HepG2 (cell line): ENCODE results near the gene ANKS4B. TPM values are rescaled to one million over a fixed set of nuclear protein-coding genes. Genes with fewer than 3 reads are reported as not detected.

Experiments
- ARID4A ChIP-seq: sonication (generic); formaldehyde crosslinking; IDR thresholded peaks from 2 replicates; pipeline ENCODE4 v1.5.0; 2020; ENCODE audit warnings: mild to moderate bottlenecking, missing genetic modification reagents, borderline replicate concordance
- GABPB1 ChIP-seq: IDR thresholded peaks from 2 replicates; pipeline ENCODE4 v1.6.1; 2016; ENCODE audit warnings: mild to moderate bottlenecking, missing genetic modification reagents, moderate library complexity, missing compliant biosample characterization
- HDAC1 ChIP-seq: sonication (generic); formaldehyde crosslinking; IDR thresholded peaks from 2 replicates; pipeline ENCODE4 v1.5.1; 2020; ENCODE audit warnings: mild to moderate bottlenecking, missing genetic modification reagents
- HHEX ChIP-seq: IDR thresholded peaks from 2 replicates; pipeline ENCODE4 v1.6.1; 2016; ENCODE audit warnings: control low read depth
- HNRNPUL1 ChIP-seq: fragments of 200-400 bp; formaldehyde crosslinking; IDR thresholded peaks from 2 replicates; pipeline ENCODE4 v1.6.1; 2017; ENCODE audit warnings: low read depth, mild to moderate bottlenecking, low read length, moderate library complexity
- ISL2 ChIP-seq: sonication (generic); formaldehyde crosslinking; IDR thresholded peaks from 2 replicates; pipeline ENCODE4 v1.5.0; 2020; ENCODE audit warnings: missing genetic modification reagents
- MXI1 ChIP-seq: IDR thresholded peaks from 3 replicates; pipeline ENCODE4 v1.6.1; 2012; ENCODE audit warnings: low read depth, low read length, inconsistent platforms, borderline replicate concordance
- NONO ChIP-seq, 2 experiments: fragments of 450-650 bp in 1 of 2; sonication (generic) in 1 of 2; formaldehyde crosslinking in 1 of 2; IDR thresholded peaks in 1 of 2; conservative IDR thresholded peaks in 1 of 2; 2 replicates each; pipeline versions ENCODE4 v1.6.1 to v1.8.0; 2017 to 2022; ENCODE audit warnings: mild to moderate bottlenecking in 1 of 2, missing genetic modification reagents in 1 of 2, moderate library complexity in 1 of 2
- STAG1 ChIP-seq: sonication (generic); formaldehyde crosslinking; IDR thresholded peaks from 2 replicates; pipeline ENCODE4 v1.4.0; 2020; ENCODE audit warnings: missing genetic modification reagents
- SYNCRIP ChIP-seq: fragments of 200-400 bp; formaldehyde crosslinking; IDR thresholded peaks from 2 replicates; pipeline ENCODE4 v1.6.1; 2018; ENCODE audit warnings: mild to moderate bottlenecking, low read depth, low read length; ENCODE audit not compliant: insufficient read depth
- TBX2 ChIP-seq: sonication (generic); formaldehyde crosslinking; IDR thresholded peaks from 2 replicates; pipeline ENCODE4 v1.5.0; 2020; ENCODE audit warnings: missing genetic modification reagents, mild to moderate bottlenecking, borderline replicate concordance
- UBTF ChIP-seq: sonication (generic); formaldehyde crosslinking; IDR thresholded peaks from 2 replicates; pipeline ENCODE4 v1.4.0; 2020; ENCODE audit warnings: mild to moderate bottlenecking, missing genetic modification reagents
- ZMYM3 ChIP-seq: sonication (generic); formaldehyde crosslinking; IDR thresholded peaks from 2 replicates; pipeline ENCODE4 v1.5.1; 2020; ENCODE audit warnings: mild to moderate bottlenecking, missing genetic modification reagents
- ZNF136 ChIP-seq: sonication (generic); formaldehyde crosslinking; IDR thresholded peaks from 2 replicates; pipeline ENCODE4 v1.8.1; 2022; ENCODE audit warnings: low read depth, mild to moderate bottlenecking, moderate library complexity, missing genetic modification reagents
- ZNF232 ChIP-seq: sonication (generic); formaldehyde crosslinking; IDR thresholded peaks from 2 replicates; pipeline ENCODE4 v1.4.0; 2020; ENCODE audit warnings: missing genetic modification reagents, borderline replicate concordance
- ZNF382 ChIP-seq: sonication (generic); formaldehyde crosslinking; IDR thresholded peaks from 2 replicates; pipeline ENCODE4 v1.5.0; 2020; ENCODE audit warnings: missing genetic modification reagents, mild to moderate bottlenecking, borderline replicate concordance
- ZNF431 ChIP-seq: sonication (generic); formaldehyde crosslinking; IDR thresholded peaks from 2 replicates; pipeline ENCODE4 v1.9.0; 2022; ENCODE audit warnings: missing genetic modification reagents, low read depth, mild to moderate bottlenecking, borderline replicate concordance
- ZNF503 ChIP-seq: sonication (generic); formaldehyde crosslinking; IDR thresholded peaks from 2 replicates; pipeline ENCODE4 v1.4.0; 2020; ENCODE audit warnings: missing genetic modification reagents
- ZNF772 ChIP-seq: sonication (generic); formaldehyde crosslinking; IDR thresholded peaks from 2 replicates; pipeline ENCODE4 v1.5.0; 2020; ENCODE audit warnings: mild to moderate bottlenecking, missing genetic modification reagents
- ZNF83 ChIP-seq: sonication (generic); formaldehyde crosslinking; IDR thresholded peaks from 2 replicates; pipeline ENCODE4 v1.4.0; 2020; ENCODE audit warnings: missing genetic modification reagents, mild to moderate bottlenecking, borderline replicate concordance
- polyA plus RNA-seq, 8 experiments: library from polyadenylated mRNA; depleted of rRNA in 3 of 8; stranded (reverse) in 7 of 8; unstranded in 1 of 8; fragments of >200 nt; fragmentation: Illumina TruSeq in 4 of 8; extraction: Trizol in 4 of 8; gene quantifications; 2 replicates each; pipeline versions ENCODE4 v1.2.1 to v1.2.3, GENCODE V29; 2011 to 2016; ENCODE audit warnings: low read depth in 4 of 8, missing spikeins in 1 of 8, mixed read lengths in 1 of 8; ENCODE audit not compliant: insufficient read depth in 1 of 8
- total RNA-seq, 5 experiments: library from RNA; depleted of rRNA; stranded (reverse); fragments of >200 nt; fragmentation: Illumina TruSeq; extraction: Trizol; gene quantifications; 2 replicates each; pipeline ENCODE4 v1.2.3, GENCODE V29; 2016; ENCODE audit warnings: low read depth in 1 of 5

ANKS4B gene
- total and polyA plus RNA-seq, 2 of the 13 experiments (the other 11 are each of a cell fraction or from before 2014, with no cell fraction given) = 6.5 to 30.0 TPM

- TF ChIP-seq UBTF = peak; percentile 80
- peak; percentile 94 for TF ChIP-seq STAG1
- TF ChIP-seq ZNF83 (CRISPR knock-in tag) = peak; percentile 71; the same call in 1 of the 2 replicates
- peak; percentile 89 for TF ChIP-seq TBX2 (CRISPR knock-in tag)
- no peak for TF ChIP-seq ZNF431
- TF ChIP-seq MXI1 = 0 out of 3 replicates have a peak, but pooled peaks have one; percentile 45
- no peak for TF ChIP-seq ZNF382
- no peak for TF ChIP-seq HNRNPUL1
- TF ChIP-seq ZNF232 = 0 out of 2 replicates have a peak, but pooled peaks have one; percentile 35
- no peak for TF ChIP-seq HHEX (CRISPR knock-in tag)
- peak; percentile 42; the same call in 1 of the 2 replicates for TF ChIP-seq ARID4A
- no peak; the same call in 1 of the 2 replicates for TF ChIP-seq ZNF136 (CRISPR knock-in tag)
- TF ChIP-seq ZMYM3 (CRISPR knock-in tag) = peak; percentile 72; the same call in 1 of the 2 replicates
- TF ChIP-seq GABPB1 (CRISPR knock-in tag) = peak; percentile 78; the same call in 1 of the 2 replicates
- peak; percentile 88 for TF ChIP-seq ZNF772
- peak; percentile 74 for TF ChIP-seq ISL2 (CRISPR knock-in tag)
- no peak for TF ChIP-seq ZNF503 (CRISPR knock-in tag)
- no peak for TF ChIP-seq SYNCRIP
- TF ChIP-seq HDAC1 (CRISPR knock-in tag) = peak; percentile 67; the same call in 1 of the 2 replicates
- TF ChIP-seq NONO (IDR thresholded peaks at IDR 0.05) = no peak
- TF ChIP-seq NONO (CRISPR knock-in tag; conservative IDR thresholded peaks at IDR 0.05) = peak; percentile 26; the same call in 1 of the 2 replicates
Measured at GRCh38 chr16:21277927-21278706, 44.6 kb downstream of the ANKS4B start, which contains the start of gene CRYM (continued).
